Memory B cell (primary cell): ENCODE data around the gene OR4C13.
A peak's percentile ranks its signal among the peaks of the same experiment; 100 is the strongest.
"Not testable (repeated sequence)": the region's sequence is repeated elsewhere in the genome, so short reads cannot be mapped to it uniquely, and the experiment has no call there.

Source experiments
- ATAC-seq: fragments of 150-1000 bp; cut with Tn5 transposase; 2 replicates; pipeline ENCODE4 v1.10.0; 2021; ENCODE audit warnings: low read depth, mild to moderate bottlenecking, moderate library complexity
- DNase-seq, 2 donors: peaks; one replicate each; pipeline ENCODE4 v3.0.0; 2022; ENCODE audit warnings: low spot score in 2 of 2
- H3K27ac Mint-ChIP-seq: one replicate; pipeline ENCODE4 v1.8.0; 2022; ENCODE audit warnings: mild to moderate bottlenecking, moderate library complexity, mixed read lengths
- H3K27me3 Mint-ChIP-seq: one replicate; pipeline ENCODE4 v1.8.0; 2022; ENCODE audit warnings: mixed read lengths
- H3K36me3 Mint-ChIP-seq: one replicate; pipeline ENCODE4 v1.8.0; 2022; ENCODE audit warnings: mild to moderate bottlenecking, mixed read lengths
- H3K4me1 Mint-ChIP-seq: one replicate; pipeline ENCODE4 v1.8.0; 2022; ENCODE audit warnings: mixed read lengths
- H3K4me3 Mint-ChIP-seq: one replicate; pipeline ENCODE4 v1.8.0; 2022; ENCODE audit warnings: mild to moderate bottlenecking, moderate library complexity, mixed read lengths
- H3K9me3 Mint-ChIP-seq: one replicate; pipeline ENCODE4 v1.8.0; 2022; ENCODE audit warnings: mixed read lengths

The OR4C13 gene

GRCh38 chr11:49952091-49952490 lies at the start of gene OR4C13:
Gene OR4C13, plus strand, starts transcription at chr11:49952391. Its CDS starts 32 bp downstream, at chr11:49952423.
- peaks cover under 1% of the 10 kb centered on the region for H3K9me3 Mint-ChIP-seq
- H3K36me3 Mint-ChIP-seq: no peaks in the 10 kb centered on the region
- ATAC-seq (no peak), DNase-seq (no peak)
- no peaks in the 10 kb centered on the region for H3K4me1 Mint-ChIP-seq
- no peaks in the 10 kb centered on the region for H3K27me3 Mint-ChIP-seq
- H3K4me3 Mint-ChIP-seq: no peak within 1 kb of the TSS
- H3K27ac Mint-ChIP-seq: no peak within 1 kb of the TSS

- not testable (repeated sequence) for DNase-seq, H3K27me3 Mint-ChIP-seq, H3K4me1 Mint-ChIP-seq, H3K9me3 Mint-ChIP-seq, H3K27ac Mint-ChIP-seq, ATAC-seq, H3K36me3 Mint-ChIP-seq, H3K4me3 Mint-ChIP-seq
These were observed 40.7 kb upstream of the OR4C13 start for GRCh38 chr11:49911516-49911915.

DNA sequence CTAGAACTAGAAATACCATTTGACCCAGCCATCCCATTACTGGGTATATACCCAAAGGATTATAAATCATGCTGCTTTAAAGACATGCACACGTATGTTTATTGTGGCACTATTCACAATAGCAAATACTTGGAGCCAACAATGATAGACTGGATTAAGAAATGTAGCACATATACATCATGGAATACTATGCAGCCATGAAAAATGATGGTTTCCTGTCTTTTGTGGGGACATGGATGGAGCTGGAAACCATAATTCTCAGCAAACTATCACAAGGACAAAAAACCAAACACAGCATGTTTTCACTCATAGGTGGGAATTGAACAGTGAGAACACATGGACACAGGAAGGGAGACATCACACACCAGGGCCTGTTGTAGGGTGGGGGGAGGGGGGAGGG lies 3.5 kb upstream of the OR4C13 start:
- not testable (repeated sequence) for H3K27ac Mint-ChIP-seq, DNase-seq, H3K9me3 Mint-ChIP-seq, H3K4me3 Mint-ChIP-seq, ATAC-seq, H3K4me1 Mint-ChIP-seq, H3K27me3 Mint-ChIP-seq, H3K36me3 Mint-ChIP-seq

DNA sequence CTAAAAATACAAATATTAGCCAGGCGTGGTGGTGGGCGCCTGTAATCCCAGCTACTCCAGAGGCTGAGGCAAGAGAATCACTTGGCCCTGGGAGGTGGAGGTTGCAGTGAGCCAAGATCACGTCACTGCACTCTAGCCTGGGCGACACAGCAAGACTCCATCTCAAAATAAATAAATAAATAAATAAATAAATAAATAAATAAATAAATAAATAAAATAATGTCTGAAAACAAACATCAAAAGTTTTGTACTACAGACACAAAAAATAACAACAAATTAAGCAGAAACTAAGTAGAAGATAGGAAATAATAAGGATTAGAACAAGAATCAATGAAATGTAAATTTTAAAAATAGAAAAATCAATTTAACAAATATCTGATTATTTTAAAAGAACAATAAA lies 21.2 kb downstream of the OR4C13 start:
- ATAC-seq, DNase-seq, H3K4me3 Mint-ChIP-seq, H3K9me3 Mint-ChIP-seq, H3K27ac Mint-ChIP-seq, H3K4me1 Mint-ChIP-seq, H3K27me3 Mint-ChIP-seq, H3K36me3 Mint-ChIP-seq: not testable (repeated sequence)

GRCh38 chr11:49982435-49982834 lies 30.2 kb downstream of the OR4C13 start, which contains the start of gene OR4C12:
Gene OR4C12, minus strand, starts transcription at chr11:49982535. Its CDS starts 34 bp downstream, at chr11:49982501.
- not testable (repeated sequence) for H3K27me3 Mint-ChIP-seq, DNase-seq, H3K4me3 Mint-ChIP-seq, ATAC-seq, H3K27ac Mint-ChIP-seq, H3K36me3 Mint-ChIP-seq, H3K9me3 Mint-ChIP-seq, H3K4me1 Mint-ChIP-seq

DNA sequence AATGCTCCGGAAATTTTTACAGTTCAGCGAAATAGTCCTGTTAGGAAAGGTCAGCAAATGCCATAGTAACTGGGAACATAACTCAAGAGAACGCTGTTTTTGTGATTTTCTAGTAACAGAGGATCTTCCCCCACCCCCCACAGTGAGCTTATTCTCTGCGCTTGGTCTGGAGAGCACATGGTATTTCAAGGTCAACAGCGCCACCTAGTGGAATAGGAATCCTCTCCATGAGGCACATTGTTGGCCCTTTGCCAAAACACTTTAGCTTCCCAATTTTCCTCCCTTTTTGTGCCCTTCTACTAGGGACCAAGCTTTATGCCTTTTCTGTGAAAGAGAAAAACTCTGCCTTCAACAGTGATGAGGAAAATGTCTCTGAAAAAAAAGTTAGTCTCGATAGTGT lies 43.4 kb downstream of the OR4C13 start:
- DNase-seq (peak in 1 of 2 donors; percentile 11), ATAC-seq (no peak)
- Mint-ChIP-seq H3K27ac (no peak overlapping the region), H3K4me3 (no peak overlapping the region), H3K27me3 (no peaks in the 10 kb centered on the region), H3K9me3 (peaks cover 4% of the 10 kb centered on the region), H3K4me1 (no peaks in the 10 kb centered on the region), H3K36me3 (no peaks in the 10 kb centered on the region)
